ENCODE data around the gene RIMS1.

DNA sequence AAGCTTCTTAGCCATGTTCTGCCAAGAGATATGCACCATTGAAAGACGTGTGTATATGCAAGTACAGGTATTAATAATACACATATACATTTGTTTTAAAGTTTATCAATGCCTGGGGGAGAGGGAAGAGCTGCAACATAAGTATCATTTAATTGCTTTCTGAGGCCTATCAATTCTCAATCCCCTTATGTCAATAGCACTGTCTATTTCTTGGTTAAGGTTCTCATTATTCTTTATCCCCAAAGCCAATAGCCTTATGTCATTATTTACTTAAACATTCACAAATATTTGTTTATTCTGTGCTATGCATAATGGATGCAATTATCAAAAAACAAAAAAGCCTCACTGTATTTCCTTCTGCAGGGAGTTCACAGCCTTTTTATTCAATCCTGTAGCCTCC is 385.2 kb downstream of the RIMS1 start:
- TF ChIP-seq, protein P1, sequence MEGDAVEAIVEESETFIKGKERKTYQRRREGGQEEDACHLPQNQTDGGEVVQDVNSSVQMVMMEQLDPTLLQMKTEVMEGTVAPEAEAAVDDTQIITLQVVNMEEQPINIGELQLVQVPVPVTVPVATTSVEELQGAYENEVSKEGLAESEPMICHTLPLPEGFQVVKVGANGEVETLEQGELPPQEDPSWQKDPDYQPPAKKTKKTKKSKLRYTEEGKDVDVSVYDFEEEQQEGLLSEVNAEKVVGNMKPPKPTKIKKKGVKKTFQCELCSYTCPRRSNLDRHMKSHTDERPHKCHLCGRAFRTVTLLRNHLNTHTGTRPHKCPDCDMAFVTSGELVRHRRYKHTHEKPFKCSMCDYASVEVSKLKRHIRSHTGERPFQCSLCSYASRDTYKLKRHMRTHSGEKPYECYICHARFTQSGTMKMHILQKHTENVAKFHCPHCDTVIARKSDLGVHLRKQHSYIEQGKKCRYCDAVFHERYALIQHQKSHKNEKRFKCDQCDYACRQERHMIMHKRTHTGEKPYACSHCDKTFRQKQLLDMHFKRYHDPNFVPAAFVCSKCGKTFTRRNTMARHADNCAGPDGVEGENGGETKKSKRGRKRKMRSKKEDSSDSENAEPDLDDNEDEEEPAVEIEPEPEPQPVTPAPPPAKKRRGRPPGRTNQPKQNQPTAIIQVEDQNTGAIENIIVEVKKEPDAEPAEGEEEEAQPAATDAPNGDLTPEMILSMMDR (IDR thresholded peaks at IDR 0.05), result no peak
- no peak for TF ChIP-seq POLR2AphosphoS5 (IDR thresholded peaks at IDR 0.05; ENCODE audit: insufficient read depth in 1 of 2, low read depth in 1 of 2)
- TF ChIP-seq POLR2A (IDR thresholded peaks at IDR 0.05), result no peak
